CD8-positive, alpha-beta memory T cell (primary cell): ENCODE results near the gene RPL32. TPM values are rescaled to one million over a fixed set of nuclear protein-coding genes. Genes with fewer than 3 reads are reported as not detected.
A peak's percentile ranks its signal among the peaks of the same experiment; 100 is the strongest.

Source experiments
- CTCF ChIA-PET: fragments of 350-600 bp; sonication (Branson Sonifier 250); formaldehyde crosslinking; loops from one replicate; lab custom pipeline; 2021; ENCODE audit warnings: antibody characterized with exemption; lab: Charles Lee
- POLR2A ChIA-PET: fragments of 350-600 bp; sonication (Branson Sonifier 250); formaldehyde crosslinking; loops from one replicate; lab custom pipeline; 2021; ENCODE audit warnings: antibody characterized with exemption; lab: Charles Lee
- DNase-seq, 5 donors: peaks; one replicate each; pipeline versions ENCODE4 v3.0.0 to v3.0.0-alpha.2; 2020 to 2022; ENCODE audit warnings: mixed read lengths in 1 of 5
- H3K27ac ChIP-seq: one replicate; pipeline ENCODE4 v1.7.0; 2013; ENCODE audit warnings: low read depth, mild to moderate bottlenecking, low read length, moderate library complexity
- H3K27me3 ChIP-seq: 2 replicates; pipeline ENCODE4 v1.7.0; 2013; ENCODE audit warnings: low read length, mild to moderate bottlenecking; ENCODE audit not compliant: insufficient read depth, poor library complexity, severe bottlenecking
- H3K36me3 ChIP-seq: 2 replicates; pipeline ENCODE4 v1.7.0; 2013; ENCODE audit warnings: mild to moderate bottlenecking, low read length, moderate library complexity; ENCODE audit not compliant: insufficient read depth
- H3K4me1 ChIP-seq: 2 replicates; pipeline ENCODE4 v1.7.0; 2013; ENCODE audit warnings: mild to moderate bottlenecking, low read length, moderate library complexity; ENCODE audit not compliant: insufficient read depth
- H3K4me3 ChIP-seq: 2 replicates; pipeline ENCODE4 v1.7.0; 2013; ENCODE audit warnings: mild to moderate bottlenecking, low read length
- H3K9me3 ChIP-seq: 2 replicates; pipeline ENCODE4 v1.7.0; 2013; ENCODE audit warnings: mild to moderate bottlenecking, low read length
- H3K27ac Mint-ChIP-seq, 8 donors: one replicate each; pipeline ENCODE4 v1.8.0; 2020 to 2021; ENCODE audit warnings: mixed read lengths in 8 of 8, mild to moderate bottlenecking in 6 of 8, inconsistent platforms in 3 of 8, moderate library complexity in 3 of 8
- H3K27me3 Mint-ChIP-seq, 2 donors: one replicate each; pipeline ENCODE4 v1.8.0; 2020 to 2021; ENCODE audit warnings: mixed read lengths in 2 of 2, mild to moderate bottlenecking in 1 of 2, moderate library complexity in 1 of 2
- H3K36me3 Mint-ChIP-seq, 3 donors: one replicate each; pipeline ENCODE4 v1.8.0; 2020 to 2021; ENCODE audit warnings: mixed read lengths in 3 of 3, inconsistent platforms in 1 of 3, mild to moderate bottlenecking in 1 of 3
- H3K4me1 Mint-ChIP-seq, 3 donors: one replicate each; pipeline ENCODE4 v1.8.0; 2020 to 2021; ENCODE audit warnings: mixed read lengths in 3 of 3, inconsistent platforms in 1 of 3, mild to moderate bottlenecking in 1 of 3
- H3K4me3 Mint-ChIP-seq, 7 donors: one replicate each; pipeline ENCODE4 v1.8.0; 2020 to 2021; ENCODE audit warnings: mixed read lengths in 7 of 7, mild to moderate bottlenecking in 6 of 7, moderate library complexity in 4 of 7, inconsistent platforms in 2 of 7
- H3K9me3 Mint-ChIP-seq, 5 donors: one replicate each; pipeline ENCODE4 v1.8.0; 2020 to 2022; ENCODE audit warnings: mixed read lengths in 5 of 5, mild to moderate bottlenecking in 3 of 5, moderate library complexity in 2 of 5, inconsistent platforms in 1 of 5
- polyA plus RNA-seq: library from polyadenylated mRNA; unstranded; fragments of 300-500 nt; fragmentation: Illumina TruSeq; gene quantifications from one replicate; pipeline ENCODE4 v1.2.3, GENCODE V29; 2021
- total RNA-seq, 2 experiments: library from RNA; stranded (reverse); gene quantifications; one replicate each; pipeline ENCODE4 v1.2.3, GENCODE V29; 2021

RPL32 gene
- total and polyA plus RNA-seq, 3 experiments from 2014 or later: 2,528 to 2,743 (median 2,642) TPM

- no peak for DNase-seq
- Histone ChIP-seq H3K27ac (no peak overlapping the region), H3K27me3 (no peaks in the 10 kb centered on the region), H3K4me1 (no peaks in the 10 kb centered on the region), H3K36me3 (no peaks in the 10 kb centered on the region), H3K9me3 (no peaks in the 10 kb centered on the region), H3K4me3 (no peak overlapping the region)
- H3K4me1 Mint-ChIP-seq: no peaks in the 10 kb centered on the region
- H3K36me3 Mint-ChIP-seq: no peaks in the 10 kb centered on the region
- H3K27ac Mint-ChIP-seq: no peak overlapping the region
- ChIA-PET POLR2A (no interaction called here), CTCF (interaction anchor here (0.6 to 3.2 kb wide), 5 partner anchors 8 to 96 kb away, joined by 3 to 7 read pairs (median 4); no protein-coding TSS in a partner anchor)
- no peak overlapping the region for H3K4me3 Mint-ChIP-seq
- H3K9me3 Mint-ChIP-seq: no peaks in the 10 kb centered on the region
- peaks cover 0 to 3% of the 10 kb centered on the region in 2 donors for H3K27me3 Mint-ChIP-seq
These were observed 23.1 kb downstream of the RPL32 start for GRCh38 chr3:12818273-12818672.

GRCh38 chr3:12817343-12817710 is 24.0 kb downstream of the RPL32 start:
- CTCF ChIA-PET: interaction anchor here (1.5 to 3.2 kb wide), 2 partner anchors 10 to 29 kb away, joined by 4 to 7 read pairs; no protein-coding TSS in a partner anchor
- POLR2A ChIA-PET: interaction anchor here (0.7 kb wide), 1 partner anchor 54 kb away, joined by 3 read pairs; no protein-coding TSS in a partner anchor
- Histone ChIP-seq H3K4me3 (no peak overlapping the region), H3K27me3 (no peaks in the 10 kb centered on the region), H3K9me3 (no peaks in the 10 kb centered on the region), H3K27ac (no peak overlapping the region), H3K4me1 (no peaks in the 10 kb centered on the region), H3K36me3 (no peaks in the 10 kb centered on the region)
- peaks cover 0 to 3% of the 10 kb centered on the region in 2 donors for H3K27me3 Mint-ChIP-seq
- H3K36me3 Mint-ChIP-seq: no peaks in the 10 kb centered on the region
- no peak overlapping the region for H3K4me3 Mint-ChIP-seq
- H3K4me1 Mint-ChIP-seq: no peaks in the 10 kb centered on the region
- DNase-seq: no peak
- H3K9me3 Mint-ChIP-seq: no peaks in the 10 kb centered on the region
- H3K27ac Mint-ChIP-seq: no peak overlapping the region

GRCh38 chr3:12816521-12817342 is 24.6 kb downstream of the RPL32 start:
- no peak overlapping the region for H3K27ac Mint-ChIP-seq
- POLR2A ChIA-PET: interaction anchor here (0.7 kb wide), 1 partner anchor 54 kb away, joined by 3 read pairs; no protein-coding TSS in a partner anchor
- H3K4me3 Mint-ChIP-seq: no peak overlapping the region

GRCh38 chr3:12815719-12816118 is 25.6 kb downstream of the RPL32 start:
- Histone ChIP-seq H3K27ac (no peak overlapping the region), H3K36me3 (no peaks in the 10 kb centered on the region), H3K4me3 (no peak overlapping the region), H3K9me3 (no peaks in the 10 kb centered on the region), H3K27me3 (no peaks in the 10 kb centered on the region), H3K4me1 (no peaks in the 10 kb centered on the region)
- CTCF ChIA-PET: interaction anchor here (3.2 kb wide), 1 partner anchor 28 kb away, joined by 7 read pairs; no protein-coding TSS in a partner anchor
- Mint-ChIP-seq H3K27ac (no peak overlapping the region), H3K27me3 (no peaks in the 10 kb centered on the region), H3K4me3 (no peak overlapping the region), H3K9me3 (no peaks in the 10 kb centered on the region), H3K4me1 (peaks cover 1 to 2% (median 2%) of the 10 kb centered on the region in 3 donors), H3K36me3 (no peaks in the 10 kb centered on the region)
- DNase-seq: no peak
- POLR2A ChIA-PET: no interaction called here

More at GRCh38 chr3:12816521-12817342, 24.6 kb downstream of the RPL32 start:
- Mint-ChIP-seq H3K9me3 (no peaks in the 10 kb centered on the region), H3K27me3 (peaks cover 0 to 3% of the 10 kb centered on the region in 2 donors), H3K36me3 (no peaks in the 10 kb centered on the region), H3K4me1 (no peaks in the 10 kb centered on the region)
- CTCF ChIA-PET: interaction anchor here (1.5 to 3.2 kb wide), 2 partner anchors 11 to 29 kb away, joined by 4 to 7 read pairs; no protein-coding TSS in a partner anchor
- no peaks in the 10 kb centered on the region for H3K4me1 ChIP-seq
- H3K4me3 ChIP-seq: no peak overlapping the region
- DNase-seq: no peak
- H3K9me3 ChIP-seq: no peaks in the 10 kb centered on the region
- no peaks in the 10 kb centered on the region for H3K36me3 ChIP-seq
- no peak overlapping the region for H3K27ac ChIP-seq
- H3K27me3 ChIP-seq: no peaks in the 10 kb centered on the region

GRCh38 chr3:12815078-12815477 is 26.3 kb downstream of the RPL32 start:
- Mint-ChIP-seq H3K36me3 (no peaks in the 10 kb centered on the region), H3K9me3 (no peaks in the 10 kb centered on the region), H3K4me3 (no peak overlapping the region), H3K27ac (no peak overlapping the region), H3K27me3 (no peaks in the 10 kb centered on the region), H3K4me1 (peaks cover 5 to 6% (median 6%) of the 10 kb centered on the region in 3 donors)
- Histone ChIP-seq H3K27ac (no peak overlapping the region), H3K36me3 (no peaks in the 10 kb centered on the region), H3K4me1 (no peaks in the 10 kb centered on the region), H3K27me3 (no peaks in the 10 kb centered on the region), H3K4me3 (no peak overlapping the region), H3K9me3 (no peaks in the 10 kb centered on the region)
- CTCF ChIA-PET: interaction anchor here (8.0 kb wide), 1 partner anchor 27 kb away, joined by 58 read pairs; no protein-coding TSS in a partner anchor
- POLR2A ChIA-PET: interaction anchor here (0.6 kb wide), 1 partner anchor 27 kb away, joined by 3 read pairs; no protein-coding TSS in a partner anchor
- no peak for DNase-seq

GRCh38 chr3:12813967-12814366 is 27.4 kb downstream of the RPL32 start:
- Mint-ChIP-seq H3K27me3 (no peaks in the 10 kb centered on the region), H3K4me3 (no peak overlapping the region), H3K4me1 (peaks cover 8 to 11% (median 10%) of the 10 kb centered on the region in 3 donors), H3K27ac (peak overlapping the region in 3 of 8 donors; percentile 25 to 78 (median 59)), H3K9me3 (no peaks in the 10 kb centered on the region), H3K36me3 (no peaks in the 10 kb centered on the region)
- H3K4me1 ChIP-seq: peaks cover 6% of the 10 kb centered on the region
- H3K27ac ChIP-seq: no peak overlapping the region
- H3K27me3 ChIP-seq: no peaks in the 10 kb centered on the region
- ChIA-PET CTCF (interaction anchor here (1.0 to 8.0 kb wide), 2 partner anchors 26 to 28 kb away, joined by 3 to 58 read pairs; partner anchors contain the start of gene RPL32), POLR2A (no interaction called here)
- H3K4me3 ChIP-seq: no peak overlapping the region
- H3K36me3 ChIP-seq: no peaks in the 10 kb centered on the region
- DNase-seq: no peak
- no peaks in the 10 kb centered on the region for H3K9me3 ChIP-seq

GRCh38 chr3:12812812-12813211 is 28.6 kb downstream of the RPL32 start:
- H3K4me1 ChIP-seq: peaks cover 6% of the 10 kb centered on the region
- Mint-ChIP-seq H3K27ac (no peak overlapping the region), H3K36me3 (no peaks in the 10 kb centered on the region), H3K27me3 (no peaks in the 10 kb centered on the region), H3K4me3 (no peak overlapping the region), H3K4me1 (peaks cover 10 to 14% (median 12%) of the 10 kb centered on the region in 3 donors), H3K9me3 (no peaks in the 10 kb centered on the region)
- DNase-seq: no peak
- H3K36me3 ChIP-seq: no peaks in the 10 kb centered on the region
- H3K27ac ChIP-seq: no peak overlapping the region
- CTCF ChIA-PET: interaction anchor here (1.0 to 8.0 kb wide), 4 partner anchors 14 to 29 kb away, joined by 3 to 75 read pairs (median 32); partner anchors contain the start of gene RPL32
- POLR2A ChIA-PET: no interaction called here
- H3K4me3 ChIP-seq: no peak overlapping the region
- H3K9me3 ChIP-seq: no peaks in the 10 kb centered on the region
- no peaks in the 10 kb centered on the region for H3K27me3 ChIP-seq
